Uterus (tissue), 2 donors: ENCODE data around the gene ATP7A.
"Not testable (repeated sequence)": the region's sequence is repeated elsewhere in the genome, so short reads cannot be mapped to it uniquely, and the experiment has no call there.

Source experiments
- POLR2A ChIP-seq, 2 donors: fragments of 450-650 bp; IDR thresholded peaks; one replicate each; pipeline ENCODE4 v1.6.1; 2016; ENCODE audit warnings: antibody characterized with exemption in 2 of 2, mild to moderate bottlenecking in 1 of 2, moderate library complexity in 1 of 2
- TF ChIP-seq, protein P1 (sequence below), 4 experiments: fragments of 200-600 bp in 2 of 4; fragments of 450-650 bp in 2 of 4; sonication (generic) in 2 of 4; IDR thresholded peaks; one replicate each; pipeline ENCODE4 v1.5.1; 2016 to 2019; ENCODE audit warnings: antibody characterized with exemption in 4 of 4, mild to moderate bottlenecking in 2 of 4, moderate library complexity in 1 of 4

GRCh38 chrX:77881418-77881817 lies 29.1 kb upstream of the ATP7A start:
- TF ChIP-seq, protein P1, sequence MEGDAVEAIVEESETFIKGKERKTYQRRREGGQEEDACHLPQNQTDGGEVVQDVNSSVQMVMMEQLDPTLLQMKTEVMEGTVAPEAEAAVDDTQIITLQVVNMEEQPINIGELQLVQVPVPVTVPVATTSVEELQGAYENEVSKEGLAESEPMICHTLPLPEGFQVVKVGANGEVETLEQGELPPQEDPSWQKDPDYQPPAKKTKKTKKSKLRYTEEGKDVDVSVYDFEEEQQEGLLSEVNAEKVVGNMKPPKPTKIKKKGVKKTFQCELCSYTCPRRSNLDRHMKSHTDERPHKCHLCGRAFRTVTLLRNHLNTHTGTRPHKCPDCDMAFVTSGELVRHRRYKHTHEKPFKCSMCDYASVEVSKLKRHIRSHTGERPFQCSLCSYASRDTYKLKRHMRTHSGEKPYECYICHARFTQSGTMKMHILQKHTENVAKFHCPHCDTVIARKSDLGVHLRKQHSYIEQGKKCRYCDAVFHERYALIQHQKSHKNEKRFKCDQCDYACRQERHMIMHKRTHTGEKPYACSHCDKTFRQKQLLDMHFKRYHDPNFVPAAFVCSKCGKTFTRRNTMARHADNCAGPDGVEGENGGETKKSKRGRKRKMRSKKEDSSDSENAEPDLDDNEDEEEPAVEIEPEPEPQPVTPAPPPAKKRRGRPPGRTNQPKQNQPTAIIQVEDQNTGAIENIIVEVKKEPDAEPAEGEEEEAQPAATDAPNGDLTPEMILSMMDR (IDR thresholded peaks at IDR 0.05): not testable (repeated sequence)
- TF ChIP-seq POLR2A (IDR thresholded peaks at IDR 0.05): not testable (repeated sequence)
